KBM-7 (cell line): ENCODE results near the gene CPLANE2.
"Not testable (repeated sequence)": the region's sequence is repeated elsewhere in the genome, so short reads cannot be mapped to it uniquely, and the experiment has no call there.

Source experiments
- DNase-seq: peaks from one replicate; pipeline ENCODE4 v3.0.0-alpha.2; 2015
- in situ Hi-C: fragments of 300-500 bp; cut with MboI; formaldehyde crosslinking; loops from 2 replicates; pipeline ENCODE4 v1.14.3; 2020; ENCODE audit warnings: low sequenced_read_pairs, low pct_unique_long_range_greater_than_20kb, mixed read lengths

CPLANE2 gene

DNA sequence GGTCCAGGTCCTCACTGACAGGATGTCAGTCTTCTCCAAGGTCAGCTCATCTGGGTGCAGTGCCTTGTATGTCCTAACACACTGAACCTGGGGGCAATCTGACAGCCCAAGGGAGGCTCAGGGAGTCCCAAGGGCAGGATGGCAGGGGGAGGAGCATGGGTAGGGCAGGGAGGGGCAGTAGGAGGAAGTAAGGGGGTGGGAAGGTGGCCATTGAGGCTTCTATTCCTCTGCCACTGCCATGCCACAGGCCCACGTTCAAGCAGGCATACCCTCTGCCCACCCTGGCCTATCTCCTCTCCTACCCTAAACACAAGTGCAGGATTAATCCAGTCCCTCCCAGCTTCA, 37.9 kb downstream of the CPLANE2 start:
- in situ Hi-C loops = no loop called here
- DNase-seq = no peak

DNA sequence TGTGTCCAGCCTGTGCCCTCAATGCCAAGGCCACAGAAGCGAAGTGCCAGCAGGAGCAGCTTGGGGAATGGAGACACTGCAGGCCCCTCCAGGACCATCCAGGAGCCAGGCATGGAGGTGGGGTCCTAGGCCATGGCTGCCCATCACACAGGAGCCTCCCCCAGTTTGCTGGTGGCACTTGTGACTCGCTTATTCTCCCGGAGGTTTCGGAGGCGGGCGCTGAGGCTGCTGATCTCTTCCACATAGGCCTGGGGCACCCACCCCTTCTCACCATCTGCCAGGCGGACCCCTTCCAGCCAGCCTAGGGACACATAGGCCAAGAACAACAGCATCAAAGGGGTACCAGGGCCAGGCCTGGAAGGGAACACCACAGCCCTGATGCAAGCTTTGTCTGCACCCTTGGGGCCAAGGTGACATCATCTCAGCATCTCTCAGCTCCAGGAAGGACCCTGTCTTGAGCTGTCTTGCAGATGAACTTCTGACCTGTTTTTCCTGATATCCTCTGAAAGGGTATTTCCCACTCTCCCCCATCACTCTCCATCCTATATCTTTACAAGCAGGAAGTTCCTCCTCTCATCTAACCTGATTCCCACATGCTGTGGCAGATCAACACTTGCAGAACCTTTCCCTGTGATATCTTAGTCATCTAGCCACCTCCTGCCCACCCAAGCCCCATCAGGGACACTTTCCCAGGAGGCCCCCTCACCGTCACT, 38.4 kb downstream of the CPLANE2 start:
- in situ Hi-C loops = no loop called here
- DNase-seq = no peak

DNA sequence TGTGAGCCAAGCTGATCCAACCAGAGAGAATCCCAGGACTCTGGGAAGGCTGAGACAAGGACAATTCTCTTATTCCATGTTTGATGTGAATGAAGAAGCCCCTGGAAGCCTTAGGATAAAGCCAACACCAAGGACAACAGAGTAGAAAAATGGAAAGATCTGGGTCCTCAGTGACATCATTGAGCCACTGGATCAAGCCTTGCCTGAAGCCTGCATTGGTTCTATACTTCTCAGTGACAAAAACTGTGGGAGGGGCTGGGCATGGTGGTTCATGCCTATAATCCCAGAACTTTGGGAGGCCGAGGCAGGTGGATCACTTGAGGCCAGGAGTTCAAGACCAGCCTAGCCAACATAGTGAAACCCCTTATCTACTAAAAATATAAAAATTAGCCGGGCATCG, 40.1 kb downstream of the CPLANE2 start:
- in situ Hi-C loops = no loop called here

DNA sequence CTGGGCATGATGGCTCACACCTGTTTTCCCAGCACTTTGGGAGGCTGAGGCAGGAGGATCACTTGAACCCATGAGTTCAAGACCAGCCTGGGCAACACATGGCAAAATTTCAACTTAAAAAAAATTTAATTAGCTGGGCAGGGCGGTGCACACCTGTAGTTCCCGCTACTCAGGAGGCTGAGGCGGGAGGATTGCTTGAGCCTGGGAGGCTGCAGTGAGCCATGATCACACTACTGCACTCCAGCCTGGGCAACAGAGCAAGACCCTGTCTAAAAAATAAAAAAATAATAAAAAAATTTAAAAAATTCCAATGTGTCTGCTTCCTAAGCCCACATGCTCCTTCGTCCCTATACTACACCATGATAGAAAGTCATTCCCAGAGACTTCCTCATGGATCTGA, 40.8 kb downstream of the CPLANE2 start:
- in situ Hi-C loops, DNase-seq: not testable (repeated sequence)

More for the DNA sequence above, 40.1 kb downstream of the CPLANE2 start:
- DNase-seq = no peak

DNA sequence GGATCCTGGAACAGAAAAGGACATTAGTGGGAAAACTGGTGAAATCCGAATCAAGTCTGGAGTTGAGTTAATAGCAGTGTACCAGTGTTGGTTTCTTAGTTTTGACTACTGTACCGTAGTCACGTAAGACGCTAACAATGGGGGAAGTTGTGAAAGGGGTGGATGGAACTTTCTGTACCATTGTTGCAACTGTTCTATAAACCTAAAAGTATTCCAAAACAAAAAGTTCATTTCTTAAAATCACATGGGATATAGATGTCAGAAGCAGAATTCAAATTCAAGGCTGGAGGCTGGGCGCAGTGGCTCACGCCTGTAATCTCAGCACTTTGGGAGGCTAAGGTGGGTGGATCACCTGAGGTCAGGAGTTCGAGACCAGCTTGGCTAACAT, 41.5 kb downstream of the CPLANE2 start:
- in situ Hi-C loops = no loop called here
- DNase-seq = no peak

DNA sequence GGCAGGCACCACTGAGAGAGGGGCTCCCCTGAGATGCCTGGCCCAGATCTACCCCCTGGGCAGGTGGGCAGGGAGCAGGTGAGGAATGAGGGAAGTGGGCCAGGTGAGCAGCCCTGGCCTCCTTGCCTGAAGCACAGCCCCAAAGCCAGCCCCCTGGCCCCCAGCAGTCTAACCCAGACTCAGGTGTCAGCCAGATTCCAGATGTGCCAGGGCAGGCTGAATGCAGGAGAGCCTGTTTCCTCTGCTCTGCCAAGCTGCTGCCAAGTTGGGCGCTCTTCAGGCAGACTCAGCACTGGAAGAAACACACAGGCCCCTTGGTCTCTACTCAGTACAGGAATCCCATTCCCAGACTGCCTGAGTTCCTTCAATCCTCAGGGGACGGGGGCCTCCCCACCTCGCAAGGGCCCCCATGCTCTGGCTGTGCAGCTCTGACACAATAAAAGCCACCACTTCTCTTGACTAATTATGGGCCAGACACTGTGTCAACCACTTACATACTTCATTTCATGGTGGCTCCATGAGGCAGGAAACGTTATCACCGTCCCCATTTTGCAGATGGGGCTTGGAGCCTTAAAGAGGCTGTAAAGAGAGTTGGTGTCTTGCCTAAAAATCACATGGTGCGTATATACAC, 45.0 kb downstream of the CPLANE2 start:
- in situ Hi-C loops = loop anchor here (5.0 kb wide), 1 partner anchor 115 kb away; no protein-coding TSS in a partner anchor
- no peak for DNase-seq

DNA sequence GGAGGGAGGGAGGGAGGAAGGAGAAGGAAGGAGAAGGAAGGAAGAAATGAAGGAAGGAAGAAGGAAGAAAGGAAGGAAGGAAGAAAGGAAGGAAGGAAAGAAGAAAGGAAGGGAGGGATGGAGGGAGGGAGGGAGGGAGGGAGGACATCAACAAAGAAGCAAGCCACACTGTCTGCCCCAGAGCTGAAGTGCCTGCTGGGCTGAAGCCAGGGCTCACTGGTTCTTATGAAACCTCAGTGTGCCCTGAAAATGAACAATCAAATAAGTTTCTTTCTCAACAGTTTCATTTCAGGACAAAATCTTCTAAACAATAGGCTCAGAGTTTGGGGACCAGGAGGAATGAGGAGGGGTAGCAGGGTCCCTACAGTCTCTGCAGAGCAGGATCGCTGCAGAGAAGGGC, 45.7 kb downstream of the CPLANE2 start:
- in situ Hi-C loops = loop anchor here (5.0 kb wide), 1 partner anchor 114 kb away; no protein-coding TSS in a partner anchor
- DNase-seq = no peak

DNA sequence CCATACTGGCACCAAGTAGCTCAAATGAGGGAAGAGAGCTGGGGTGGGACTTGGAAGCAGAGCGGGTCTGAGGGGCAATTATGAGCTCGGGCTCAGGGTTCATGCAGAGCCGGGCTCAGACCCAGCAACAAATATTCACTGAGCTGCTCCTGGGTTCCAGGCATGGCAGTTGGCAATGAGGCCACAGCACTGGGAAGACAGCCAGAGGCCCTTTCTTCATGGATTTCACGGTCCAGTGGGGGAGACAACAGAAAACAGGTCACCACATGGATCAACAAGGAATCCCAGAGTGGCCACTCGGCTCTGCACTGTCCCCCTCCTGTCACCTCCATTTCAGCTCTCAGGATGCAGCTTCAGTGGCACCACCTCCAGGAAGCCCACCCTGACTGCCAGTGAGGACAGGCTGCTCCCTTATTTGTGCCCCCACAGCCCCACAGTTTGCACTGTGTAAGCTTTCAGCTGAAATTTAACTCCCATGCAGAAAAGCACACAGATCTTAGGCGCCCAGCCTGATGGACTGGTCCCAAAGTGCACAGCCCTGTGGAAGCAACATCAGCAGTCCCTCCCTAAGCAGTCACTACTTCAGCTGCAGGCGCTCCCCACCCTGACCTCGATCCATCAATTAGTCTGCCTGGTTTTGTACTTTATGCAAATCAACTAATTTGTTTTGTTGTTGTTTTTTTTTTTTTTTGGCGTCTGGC, 46.9 kb downstream of the CPLANE2 start:
- no peak for DNase-seq
- in situ Hi-C loops = loop anchor here (5.0 kb wide), 1 partner anchor 113 kb away; no protein-coding TSS in a partner anchor

DNA sequence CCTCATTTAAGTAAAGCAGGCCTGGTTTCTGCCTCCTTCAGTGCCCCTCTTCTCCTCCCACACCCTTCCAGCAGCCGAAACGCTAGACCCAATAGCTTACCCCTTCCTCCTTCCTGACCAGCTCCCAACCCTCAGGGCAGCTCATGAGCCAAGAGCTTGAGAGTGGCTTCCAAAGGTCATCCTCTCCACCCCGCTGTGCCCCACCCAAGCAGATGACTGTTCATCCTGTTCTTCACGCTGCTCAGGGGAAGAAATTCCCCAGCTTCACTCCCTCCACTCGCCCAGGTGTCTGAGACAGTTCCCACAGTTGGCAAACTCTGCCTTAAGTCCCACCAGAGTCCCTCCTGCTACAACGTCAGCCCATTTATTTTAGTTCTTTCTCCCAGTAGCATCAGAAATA, 48.0 kb downstream of the CPLANE2 start:
- in situ Hi-C loops = no loop called here
- no peak for DNase-seq

DNA sequence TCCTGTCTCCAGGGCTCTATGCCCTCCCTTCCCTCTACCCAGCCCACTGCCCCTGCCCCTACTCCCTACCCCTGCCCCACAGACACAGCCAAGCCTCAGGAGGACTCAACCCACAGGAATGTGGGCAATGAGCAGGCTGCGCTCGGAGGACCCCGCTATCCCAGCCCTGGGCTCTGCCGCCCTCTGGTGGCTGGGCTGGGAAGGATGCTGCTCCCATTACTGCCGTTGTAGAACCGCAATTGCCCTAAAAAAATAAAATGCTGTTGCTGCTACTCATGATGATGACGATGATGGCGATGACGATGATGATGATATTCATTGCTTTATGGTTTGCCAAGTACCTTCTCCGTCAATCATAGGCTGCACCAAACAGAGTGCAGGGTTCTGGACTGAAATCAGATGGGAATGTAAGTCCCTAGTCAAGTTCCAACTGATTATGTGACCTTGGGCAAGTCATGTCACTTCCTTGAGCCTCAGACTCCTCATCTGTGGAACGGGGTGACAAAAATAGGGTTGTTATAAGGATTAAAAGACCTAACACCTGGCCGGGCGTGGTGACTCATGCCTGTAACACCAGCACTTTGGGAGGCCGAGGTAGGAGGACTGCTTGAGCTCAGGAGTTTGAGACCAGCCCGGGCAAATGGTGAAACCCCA, 49.1 kb downstream of the CPLANE2 start:
- in situ Hi-C loops = no loop called here
- peak; percentile 71 for DNase-seq

DNA sequence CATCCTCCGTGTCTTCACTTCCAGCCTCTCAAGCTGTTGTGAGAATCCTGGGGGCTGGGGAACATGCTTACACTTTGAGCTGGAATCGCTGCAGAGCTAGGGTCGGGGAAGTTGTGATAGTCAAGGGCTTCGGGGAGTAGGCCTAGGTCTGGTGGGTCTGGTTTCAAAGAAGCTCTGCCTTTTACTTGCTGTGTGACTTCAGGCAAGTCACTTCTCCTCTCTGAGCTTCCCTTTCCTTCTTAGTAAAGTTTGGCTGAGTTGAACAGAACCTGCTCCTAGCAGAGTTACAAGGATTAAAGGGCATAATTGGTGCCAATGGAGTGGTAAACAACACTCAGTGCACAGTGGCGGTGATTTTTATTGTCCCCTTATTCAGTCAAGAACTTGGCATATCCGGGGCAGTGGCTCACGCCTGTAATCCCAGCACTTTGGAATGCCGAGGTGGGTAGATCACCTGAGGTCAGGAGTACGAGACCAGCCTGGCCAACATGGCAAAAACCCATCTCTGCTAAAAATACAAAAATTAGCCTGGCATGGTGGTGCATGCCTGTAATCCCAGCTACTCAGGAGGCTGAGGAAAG, 50.2 kb downstream of the CPLANE2 start:
- no peak for DNase-seq
- in situ Hi-C loops = no loop called here

DNA sequence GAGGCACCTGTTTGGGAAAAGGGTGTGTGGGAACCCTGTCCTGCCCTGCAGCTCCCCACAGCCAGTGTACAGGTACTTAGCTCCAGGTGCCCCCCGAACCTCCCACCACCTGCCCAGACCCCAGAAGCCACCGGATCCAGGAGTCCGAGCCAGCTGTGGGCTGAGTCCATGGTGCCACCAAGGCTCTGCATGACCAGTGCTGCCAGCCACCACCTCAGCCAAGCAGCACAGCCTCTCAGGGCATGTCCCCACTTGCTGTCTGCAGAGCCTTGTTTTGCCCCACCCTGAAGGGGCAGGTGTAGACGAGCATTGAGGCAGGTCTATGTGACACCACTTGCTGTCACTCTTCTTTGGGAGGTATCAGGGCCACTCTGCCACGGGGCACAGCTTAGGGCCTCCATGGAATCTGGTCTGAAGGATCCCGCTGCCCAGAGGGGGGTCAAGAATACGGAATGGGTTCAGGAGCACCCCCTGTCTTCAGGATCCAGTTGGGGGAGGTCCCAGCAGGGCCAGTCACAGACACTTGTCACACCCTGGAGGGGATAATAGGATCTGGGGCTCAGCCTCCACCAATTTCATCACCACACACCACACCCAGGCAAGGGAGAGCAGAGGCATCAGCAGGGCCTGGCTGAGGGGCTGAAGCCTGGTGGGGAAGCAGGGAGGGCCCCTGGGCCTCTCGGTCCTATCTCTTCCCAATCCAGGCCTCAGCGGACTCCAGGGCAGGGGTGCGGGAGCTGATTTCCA, 52.3 kb downstream of the CPLANE2 start:
- DNase-seq = no peak
- in situ Hi-C loops = no loop called here

DNA sequence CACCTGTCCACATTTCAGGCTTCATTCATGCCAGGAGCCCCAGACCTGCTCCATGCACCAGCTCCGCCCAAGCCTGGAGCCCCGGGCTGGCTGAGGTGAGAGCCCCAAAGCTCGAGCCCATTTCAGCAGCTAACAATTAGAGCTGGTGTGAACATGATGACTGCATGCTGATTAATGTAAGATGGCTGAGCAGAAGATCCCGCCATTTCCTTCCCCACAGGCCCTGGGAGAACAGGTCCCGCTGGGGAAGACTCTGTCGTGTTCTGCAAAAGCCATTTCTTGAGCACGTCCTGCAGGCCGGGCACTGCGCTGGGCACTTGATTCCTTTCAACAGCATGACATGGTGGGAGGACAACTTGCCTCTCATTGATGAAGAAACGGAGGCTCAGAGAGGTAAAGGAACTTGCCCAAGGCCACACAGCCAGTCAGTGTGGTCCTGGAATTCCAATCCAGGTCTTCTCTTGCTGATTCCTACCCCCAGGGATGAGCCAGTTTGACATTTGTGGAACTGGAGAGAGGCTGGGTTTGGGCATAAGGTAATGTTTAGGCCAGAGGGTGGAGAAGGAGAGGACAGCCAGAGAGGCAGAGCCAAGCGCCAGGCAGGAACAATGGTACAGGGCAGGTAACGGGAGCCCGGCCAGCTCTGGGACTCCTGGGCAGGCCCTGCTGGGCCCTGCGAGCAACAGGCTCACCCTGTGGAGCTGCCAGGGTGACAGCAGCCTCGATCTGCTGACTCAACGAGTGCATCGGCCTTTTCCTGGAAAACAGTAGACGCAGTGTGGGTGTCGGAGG, 53.0 kb downstream of the CPLANE2 start:
- in situ Hi-C loops = no loop called here
- no peak for DNase-seq

DNA sequence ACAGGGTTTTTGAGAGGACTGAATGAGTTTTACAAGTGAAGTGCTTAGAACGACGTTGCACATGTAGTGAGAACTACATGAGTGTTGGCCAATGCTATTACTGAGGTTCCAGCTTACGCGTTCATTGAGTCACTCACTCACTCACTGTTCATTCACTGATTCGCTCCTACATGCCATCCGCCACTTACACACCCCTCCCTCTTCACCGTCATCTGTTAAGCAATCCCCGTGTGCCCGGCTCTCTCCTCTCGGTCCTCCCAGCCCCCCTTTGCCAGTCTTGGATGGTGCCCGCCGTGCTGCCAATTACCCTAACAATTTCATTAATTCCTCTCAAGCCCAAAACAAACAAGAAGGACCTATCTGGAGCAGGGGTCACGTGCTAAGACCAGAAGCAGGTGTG, 53.8 kb downstream of the CPLANE2 start:
- in situ Hi-C loops = no loop called here
- no peak for DNase-seq

DNA sequence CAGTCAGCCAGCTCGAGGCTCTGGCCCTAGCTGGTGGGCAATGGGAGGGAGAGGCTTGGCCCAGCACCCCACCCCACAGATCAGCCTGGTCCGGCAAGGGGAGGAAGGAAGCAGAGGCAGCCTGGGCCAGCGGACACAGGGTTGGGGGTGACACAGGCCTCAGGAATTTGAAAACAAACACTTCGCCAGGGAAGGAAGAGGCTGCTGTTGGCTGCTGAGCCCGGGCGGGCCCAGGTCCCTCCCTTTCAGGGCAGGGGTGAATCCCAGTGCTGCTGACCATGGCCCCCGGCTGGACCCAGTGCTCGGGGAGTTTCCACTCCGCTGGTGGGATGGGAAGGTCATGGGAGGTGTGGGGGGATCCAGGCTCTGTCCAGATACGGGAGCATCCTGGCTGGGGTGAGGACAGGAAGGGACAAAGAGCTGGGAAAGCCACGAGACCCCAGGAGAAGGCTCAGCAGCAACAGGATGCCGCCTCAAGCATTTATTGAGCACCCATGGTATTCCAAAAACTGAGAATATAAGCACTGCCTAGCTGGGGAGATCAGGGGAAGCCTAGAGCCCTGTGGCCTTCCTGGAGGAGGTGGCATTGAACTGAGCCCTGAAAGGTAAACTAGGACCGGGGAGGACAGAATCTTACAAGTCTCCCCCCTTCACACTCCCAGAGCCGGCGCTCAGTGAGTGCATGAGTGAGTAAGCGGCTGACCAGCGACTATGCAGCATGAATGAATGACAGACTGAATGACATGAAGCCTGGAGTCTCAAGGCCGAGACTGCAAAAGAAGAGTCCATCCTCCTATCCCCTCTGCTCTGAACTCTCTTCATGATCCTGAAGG, 54.9 kb downstream of the CPLANE2 start:
- in situ Hi-C loops = no loop called here

More for the DNA sequence above, 54.9 kb downstream of the CPLANE2 start:
- DNase-seq = no peak
